MV-4-11 (cell line): ENCODE results near the gene MVK.

Experiments used
- DNase-seq: peaks from one replicate; lab custom pipeline; 2025; lab: John Stamatoyannopoulos, UW

MVK gene

DNA sequence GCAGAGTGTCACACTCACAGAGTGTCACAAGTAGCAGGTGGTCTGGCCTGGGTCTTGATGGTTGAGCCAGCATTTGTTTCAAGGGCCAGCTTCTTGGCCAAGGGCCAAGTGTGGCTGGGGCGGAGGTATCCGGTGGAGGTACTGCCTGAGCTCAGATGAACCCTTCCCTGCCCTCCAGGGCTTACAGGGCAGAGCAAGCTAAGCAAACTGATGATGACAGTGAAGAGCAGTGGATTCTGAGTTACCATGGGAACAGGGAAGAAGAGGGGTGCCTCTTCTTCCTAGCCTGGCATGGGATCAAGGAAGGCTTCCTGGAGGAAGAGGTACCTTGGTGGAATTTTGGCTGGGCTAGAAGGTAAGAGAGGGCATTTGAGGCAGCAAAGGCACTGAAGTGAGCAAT is 35.7 kb downstream of the MVK start:
- DNase-seq: no peak

DNA sequence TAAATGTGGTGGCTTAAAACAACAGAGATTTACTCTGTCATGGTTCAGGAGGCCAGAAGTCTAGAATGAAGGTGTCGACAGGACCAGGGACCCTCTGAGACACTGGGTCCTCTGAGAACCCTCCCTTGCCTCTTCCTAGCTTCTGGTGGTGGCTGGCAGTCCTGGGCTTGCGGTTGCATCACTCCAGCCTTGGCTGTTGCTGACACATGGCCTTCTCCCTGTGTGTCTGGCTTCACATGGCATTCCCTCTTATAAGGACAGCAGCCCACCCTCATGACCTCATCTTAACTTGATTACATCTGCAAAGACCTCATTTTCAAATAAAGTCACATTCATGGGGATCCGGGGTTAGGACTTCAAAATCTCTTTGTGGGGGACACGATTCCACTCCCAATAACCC is 36.9 kb downstream of the MVK start:
- no peak for DNase-seq

DNA sequence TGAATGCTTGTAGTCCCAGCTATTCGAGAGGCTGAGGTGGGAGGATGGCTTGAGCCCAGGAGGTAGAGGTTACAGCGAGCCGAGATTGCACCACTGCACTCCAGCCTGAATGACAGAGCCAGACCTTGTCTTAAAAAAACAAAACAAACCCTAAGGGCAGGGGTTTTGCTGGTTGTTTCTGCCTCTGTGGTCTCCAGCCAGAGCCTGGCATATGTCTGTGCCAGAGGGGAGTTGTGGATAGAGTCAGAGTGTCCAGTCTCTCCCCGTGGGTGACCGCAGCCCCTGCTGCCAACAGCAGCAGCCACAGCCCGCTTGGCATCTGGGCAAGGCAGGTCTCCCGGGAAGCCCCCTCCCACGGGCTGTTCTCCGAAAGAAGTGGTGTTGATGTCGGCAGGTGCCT is 37.6 kb downstream of the MVK start:
- DNase-seq: no peak

DNA sequence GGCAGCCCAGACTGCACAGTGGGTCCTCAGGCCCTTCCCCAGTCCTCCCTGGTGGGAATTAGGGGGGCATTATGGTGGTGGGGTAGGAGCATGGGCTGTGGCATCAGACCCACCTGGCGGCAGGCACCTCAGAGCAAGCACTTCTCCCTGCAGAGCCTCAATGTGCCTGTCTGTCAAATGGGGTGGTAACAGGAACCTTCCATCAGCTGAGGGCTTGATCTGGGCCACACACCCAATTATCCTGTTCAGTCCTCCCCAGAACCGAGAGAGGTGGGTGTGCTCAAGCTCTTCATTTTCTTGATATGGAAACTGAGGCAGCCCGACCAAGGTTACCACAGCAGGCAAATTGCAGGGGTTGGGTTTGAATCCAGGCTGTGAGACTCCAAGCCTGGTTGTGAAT is 38.4 kb downstream of the MVK start:
- DNase-seq: no peak

DNA sequence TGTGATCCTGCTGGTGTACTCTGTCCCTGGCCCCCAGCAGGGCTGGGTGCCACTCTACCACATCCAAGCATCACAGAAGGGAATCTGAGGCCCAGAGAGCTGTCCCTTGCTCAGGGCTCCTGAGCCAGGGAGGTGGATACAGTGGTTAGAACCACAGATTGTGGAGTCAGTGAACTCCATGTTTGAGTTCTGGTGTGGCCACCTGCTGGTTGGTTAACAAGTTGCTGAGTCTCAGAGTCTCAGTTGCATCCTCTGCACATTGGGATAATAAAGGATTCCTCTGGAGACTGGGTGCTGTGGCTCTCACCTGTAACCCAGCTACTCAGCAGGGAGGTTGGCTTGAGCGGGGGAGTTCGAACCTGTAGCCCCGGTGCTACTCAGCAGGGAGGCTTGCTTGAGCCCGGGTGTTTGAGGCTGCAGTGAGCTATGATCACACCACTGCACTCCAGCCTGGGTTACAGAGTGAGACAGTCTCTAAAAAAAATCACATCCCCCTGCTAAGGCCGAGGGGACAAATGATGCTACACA is 39.4 kb downstream of the MVK start:
- no peak for DNase-seq

DNA sequence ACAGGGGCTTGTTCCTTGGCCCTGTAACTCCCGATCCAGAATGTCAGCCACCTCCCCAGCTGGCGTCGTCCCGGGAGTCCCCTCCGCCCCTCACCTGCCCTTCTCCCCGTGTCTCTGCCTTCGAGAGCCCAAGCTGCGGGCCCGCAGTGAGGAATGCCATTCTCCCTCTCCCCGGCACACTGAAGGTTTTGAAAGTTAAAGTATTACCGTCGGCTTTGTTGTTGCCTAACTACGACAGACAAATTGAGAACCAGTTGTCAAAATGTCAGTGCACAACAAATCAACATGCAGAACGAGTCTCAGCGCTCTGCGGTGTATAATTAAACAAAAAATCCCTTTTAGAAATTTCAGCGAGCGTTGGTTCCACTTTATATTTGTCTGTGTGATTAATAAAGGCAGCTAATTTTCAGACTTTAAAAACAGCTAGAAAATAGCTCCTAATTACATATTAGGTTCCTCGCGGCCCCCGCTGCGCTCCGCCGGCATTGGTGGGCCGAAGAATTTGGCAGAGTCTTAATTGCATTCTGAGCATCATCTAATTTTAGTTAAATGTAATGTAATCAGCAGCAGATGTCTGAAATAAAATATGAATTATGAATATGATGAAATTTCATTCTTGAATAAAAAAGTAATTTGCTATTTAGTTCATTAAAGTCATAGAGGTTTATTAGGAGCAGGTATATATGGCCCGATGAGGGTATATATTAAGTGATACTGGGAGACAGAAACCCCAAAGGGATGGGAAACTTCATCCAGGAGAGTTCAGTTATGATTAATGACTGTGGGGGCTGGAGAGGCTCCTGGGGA is 40.3 kb downstream of the MVK start:
- no peak for DNase-seq

DNA sequence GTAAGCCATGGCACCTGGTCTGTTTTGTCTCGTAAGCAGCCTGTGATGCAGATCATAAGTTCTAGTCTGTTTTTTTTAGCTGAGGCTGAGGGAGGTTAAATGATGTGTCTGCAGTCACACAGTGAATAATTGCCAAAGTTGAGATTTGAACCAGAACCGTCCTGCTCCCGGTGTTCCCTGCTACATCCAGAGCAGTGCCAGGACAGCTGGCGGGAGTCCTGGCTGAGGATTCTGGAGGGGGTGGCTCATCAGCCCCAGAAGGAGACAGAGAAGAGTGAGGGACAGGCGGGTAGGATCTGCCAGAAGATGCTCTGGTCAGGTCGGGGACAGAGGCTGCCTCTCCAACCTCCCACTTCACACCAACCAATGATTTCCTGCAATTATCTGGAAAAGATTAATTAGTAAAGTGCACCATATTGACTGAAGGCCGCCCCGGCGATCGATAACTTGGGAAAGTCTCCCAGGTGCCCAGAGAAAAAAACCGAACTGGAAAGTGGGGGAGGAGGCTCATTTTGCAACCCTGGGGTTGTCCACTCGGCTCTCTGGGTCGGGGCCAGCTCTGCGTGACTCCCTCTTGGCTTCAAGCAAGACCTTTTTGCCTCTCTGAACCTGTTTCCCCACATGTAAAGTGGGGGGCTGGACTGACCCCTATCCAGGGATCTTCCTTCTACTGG is 42.1 kb downstream of the MVK start:
- no peak for DNase-seq

DNA sequence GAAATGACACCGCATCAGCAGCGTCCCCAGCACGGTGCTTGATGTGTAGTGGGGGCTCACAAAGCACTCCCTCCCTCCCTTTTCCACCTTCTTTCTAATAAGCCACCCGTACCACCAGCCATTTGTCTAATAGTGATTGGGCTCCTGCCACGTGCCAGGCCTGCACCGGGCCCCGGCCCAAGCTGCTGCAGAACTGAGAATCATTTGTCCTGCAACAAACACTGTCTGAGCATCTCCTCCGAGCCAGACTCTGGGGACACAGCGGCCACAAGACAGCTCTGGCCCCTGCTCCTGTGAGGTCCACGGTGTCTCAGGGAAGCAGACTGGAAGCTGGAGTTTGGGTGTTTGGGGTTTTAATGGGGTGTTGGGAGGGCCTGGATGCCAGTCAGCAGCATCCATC is 43.9 kb downstream of the MVK start:
- no peak for DNase-seq

DNA sequence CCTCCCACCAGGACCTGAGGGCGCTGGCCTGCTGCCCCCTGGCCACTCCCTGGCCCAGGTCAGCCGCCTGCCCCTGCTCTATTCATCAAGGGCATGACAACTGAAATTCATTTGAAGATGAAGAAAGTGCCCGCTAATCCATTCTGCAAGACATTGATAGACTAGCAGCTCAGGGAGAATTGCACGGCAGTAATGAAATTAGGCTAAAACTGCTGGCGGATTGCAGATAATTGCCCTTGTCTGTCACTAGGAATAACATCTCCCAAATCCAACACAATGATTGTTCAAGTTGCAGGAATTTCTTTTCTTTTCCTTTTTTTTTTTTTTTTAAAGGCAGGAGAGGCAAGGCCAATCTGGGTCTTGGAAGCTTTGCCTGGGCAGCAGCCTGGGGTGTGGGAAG is 44.5 kb downstream of the MVK start:
- DNase-seq: no peak

DNA sequence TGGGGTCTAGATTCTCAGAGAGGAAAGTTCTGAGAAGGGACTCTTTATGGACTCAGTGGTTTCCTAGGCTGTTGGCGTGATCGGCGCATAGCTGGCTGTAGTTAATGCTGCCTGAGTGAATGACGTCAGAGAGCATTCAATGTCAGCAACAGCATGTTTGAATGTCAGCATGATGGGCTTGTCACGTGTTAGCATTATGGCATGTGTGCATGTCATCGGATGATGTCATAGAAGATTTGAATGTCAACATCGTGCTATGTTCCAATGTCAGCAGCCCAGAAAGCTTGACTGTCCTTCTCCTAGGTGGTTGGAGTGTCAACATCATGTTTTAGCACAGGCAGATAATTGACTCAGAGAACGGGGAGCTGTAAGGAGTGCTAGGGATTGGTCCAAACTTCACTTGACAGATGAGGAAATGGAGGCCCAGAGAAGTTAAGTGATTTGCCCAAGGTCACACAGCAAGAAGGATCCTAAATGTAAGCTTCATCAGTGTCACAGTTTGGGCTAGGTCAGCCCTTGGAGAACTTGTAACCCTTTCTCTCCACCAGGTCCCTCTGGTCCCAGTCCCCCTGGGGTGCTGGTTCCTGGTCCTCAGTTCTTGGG is 45.5 kb downstream of the MVK start:
- DNase-seq: no peak

DNA sequence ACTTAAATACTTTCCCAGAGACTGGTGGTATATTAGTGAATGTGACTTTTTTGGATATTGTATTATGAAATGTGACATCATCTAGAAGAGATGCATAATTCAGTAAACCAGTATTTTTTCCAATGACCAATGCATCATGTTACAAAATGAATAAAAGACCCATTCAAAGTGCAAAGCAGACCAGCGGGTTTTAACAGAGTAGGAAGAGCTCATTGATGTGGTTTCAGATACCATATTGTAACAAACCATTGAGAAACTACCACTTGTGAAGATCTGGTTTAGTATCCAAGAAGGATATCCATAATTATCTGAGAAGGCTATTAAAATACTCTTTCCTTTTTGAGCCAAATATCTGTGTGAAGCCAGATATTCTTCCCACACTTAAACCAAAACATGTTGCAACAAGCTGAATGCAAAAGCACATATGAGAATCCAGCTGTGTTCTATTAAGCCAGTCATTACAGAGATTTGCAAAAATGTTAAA is 47.7 kb downstream of the MVK start:
- no peak for DNase-seq

DNA sequence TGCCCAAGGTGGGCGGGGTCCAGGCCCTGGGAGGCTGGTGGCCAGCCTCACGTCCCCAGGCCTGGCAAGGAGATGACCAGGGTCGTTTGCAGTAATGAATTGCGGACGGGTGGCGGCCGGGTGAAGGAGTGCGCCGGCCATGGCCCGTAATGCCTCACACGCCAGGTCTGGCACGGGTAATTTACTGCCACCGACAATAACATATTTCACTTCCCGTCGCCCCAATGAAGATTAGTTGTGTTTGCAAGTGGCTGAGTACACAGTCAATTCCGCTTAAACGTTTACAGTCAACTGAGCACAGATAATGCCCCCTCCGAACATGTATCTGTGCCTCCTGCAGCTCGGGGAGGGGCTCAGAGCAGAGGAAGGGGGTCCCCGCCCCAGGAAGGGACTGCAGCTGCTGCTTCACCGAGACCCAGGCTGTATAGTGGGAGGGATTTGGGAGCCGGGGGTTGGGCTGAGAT is 48.3 kb downstream of the MVK start:
- DNase-seq: peak; percentile 19

DNA sequence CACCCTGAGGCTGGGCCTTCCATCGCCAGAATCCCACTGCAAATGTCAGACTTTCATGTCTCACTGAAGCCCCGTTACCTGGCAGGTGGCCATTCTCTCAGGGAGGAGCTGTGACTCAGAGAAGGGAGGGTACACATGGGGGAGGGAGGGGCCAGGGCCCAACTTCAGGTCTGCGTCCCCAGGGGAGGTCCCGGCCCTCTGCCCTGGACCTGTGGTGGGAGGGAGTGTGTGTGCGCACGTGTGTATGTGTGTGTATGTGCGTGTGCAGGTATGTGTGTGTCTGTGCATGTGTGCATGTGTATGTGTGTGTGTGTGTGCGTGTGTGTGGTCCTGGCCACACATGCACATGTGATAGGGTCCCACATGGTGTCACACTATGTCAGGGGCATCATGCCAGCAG is 50.9 kb downstream of the MVK start:
- no peak for DNase-seq

DNA sequence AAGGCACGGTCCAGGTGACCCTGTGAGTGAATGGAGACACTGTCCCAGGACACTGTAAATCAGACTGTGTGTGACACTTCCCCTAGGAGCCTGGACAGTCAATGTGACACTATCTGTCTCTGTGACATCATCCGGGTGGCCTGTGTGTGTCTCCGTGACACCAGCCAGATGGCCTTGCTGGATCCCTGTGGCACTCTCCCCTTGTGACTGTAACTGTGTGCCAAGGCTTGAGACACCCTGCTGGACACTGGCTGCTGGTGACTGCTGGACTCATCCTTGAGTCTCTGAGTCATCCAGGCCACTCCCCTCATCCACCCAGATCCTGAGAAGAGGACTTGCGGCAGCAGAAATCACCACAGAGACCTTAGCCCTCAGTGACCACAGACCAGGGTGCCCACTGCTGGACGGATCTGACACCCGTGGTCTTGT is 51.6 kb downstream of the MVK start:
- no peak for DNase-seq

DNA sequence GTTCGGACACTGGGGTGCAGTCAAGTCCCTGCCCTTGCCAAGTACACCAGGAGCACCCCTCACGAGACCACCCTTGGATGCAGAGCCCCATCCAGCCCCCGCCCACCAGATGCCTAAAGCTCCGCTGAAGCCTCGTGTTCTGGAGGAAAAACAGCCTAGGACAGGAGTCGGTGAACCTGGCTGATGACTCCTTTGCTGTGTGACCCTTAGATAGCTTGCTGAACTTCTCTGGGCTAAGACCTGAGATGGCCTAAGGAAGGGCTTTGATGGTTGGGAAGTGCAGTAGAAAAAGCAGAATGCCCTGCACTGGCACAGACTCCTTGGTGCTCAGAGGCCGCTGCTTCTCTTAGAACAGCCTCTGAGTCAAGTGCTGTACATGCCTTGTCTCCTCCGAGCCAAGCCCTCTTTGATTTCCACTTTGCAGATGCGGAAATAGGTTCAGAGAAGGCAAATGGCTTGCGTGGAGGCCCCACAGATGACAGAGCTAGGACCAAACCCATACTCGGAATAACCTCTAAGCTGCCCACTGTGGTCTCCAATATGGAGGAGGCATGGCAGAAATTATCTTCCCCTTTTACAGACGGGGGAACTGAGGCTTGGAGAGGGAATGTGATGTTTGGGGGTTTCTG is 52.3 kb downstream of the MVK start:
- no peak for DNase-seq

DNA sequence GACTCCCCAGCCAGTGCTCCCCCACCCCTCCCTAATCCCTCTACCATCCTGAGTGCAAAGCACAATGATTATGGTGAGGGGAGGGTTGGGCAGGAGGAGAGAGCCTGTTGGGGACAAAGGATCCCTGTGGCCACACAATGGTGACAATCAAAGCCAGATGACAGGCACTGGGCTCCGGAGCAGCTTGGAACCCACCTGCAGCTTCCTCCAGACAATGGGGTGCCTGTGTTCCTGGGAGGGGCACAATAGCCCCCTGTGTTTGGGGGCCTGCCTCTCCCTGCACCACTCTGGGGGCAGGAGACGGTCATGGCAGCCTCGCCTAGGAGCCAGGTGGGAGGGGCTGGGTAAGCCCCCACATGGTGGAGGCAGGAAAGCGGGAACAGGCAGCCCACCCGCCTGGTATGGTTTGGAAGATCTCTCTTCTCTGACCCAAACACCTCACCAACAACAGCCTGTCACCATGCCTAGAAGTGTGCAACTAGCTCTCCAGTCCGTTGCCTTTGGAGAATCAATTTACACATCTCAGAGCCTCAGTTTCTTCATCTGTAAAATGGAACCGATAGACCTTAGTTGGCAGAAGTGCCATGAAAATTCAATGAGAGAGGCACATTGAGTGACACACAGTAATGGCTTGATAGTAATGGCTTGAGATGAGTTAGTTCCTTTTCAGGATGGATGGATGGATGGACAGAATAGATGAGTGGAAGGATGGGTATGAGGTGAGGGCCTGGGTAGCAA is 53.0 kb downstream of the MVK start:
- no peak for DNase-seq

DNA sequence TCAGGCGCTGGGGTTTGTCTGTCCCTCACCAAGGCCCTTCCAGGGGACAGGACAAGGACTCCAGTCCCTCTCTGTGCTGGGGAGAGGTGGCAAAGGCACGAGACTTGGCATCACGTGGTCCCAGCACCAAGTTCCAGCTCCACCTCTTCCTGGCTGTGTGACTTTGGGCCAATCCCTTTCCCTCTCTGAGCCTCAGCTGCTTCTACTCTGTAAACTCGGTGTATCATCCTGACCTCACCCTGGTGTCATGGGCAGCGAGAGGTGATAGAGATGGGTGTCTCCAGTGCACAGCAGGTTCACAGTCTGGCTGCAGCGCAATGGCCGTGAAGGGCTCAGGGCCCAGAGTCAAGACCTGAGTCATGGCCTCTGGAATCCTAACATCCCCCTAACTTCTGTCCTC is 54.0 kb downstream of the MVK start:
- no peak for DNase-seq

DNA sequence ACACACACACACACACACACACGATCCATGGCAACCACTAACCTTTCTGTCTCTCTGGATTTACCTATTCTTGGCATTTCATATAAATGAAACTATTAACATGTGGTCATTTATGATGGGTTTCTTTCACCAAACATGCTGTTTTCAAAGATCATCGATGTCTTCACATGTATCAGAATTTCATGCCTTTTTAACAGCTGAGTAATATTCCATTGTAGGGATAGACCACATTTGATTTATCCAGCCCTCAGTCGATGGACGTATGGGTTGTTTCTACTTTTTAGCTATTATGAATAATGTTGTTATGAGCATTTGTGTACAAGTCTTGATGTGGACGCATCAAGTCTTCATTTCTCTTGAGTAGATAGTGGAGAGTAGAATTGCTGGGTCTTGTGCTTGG is 56.5 kb downstream of the MVK start:
- DNase-seq: no peak

DNA sequence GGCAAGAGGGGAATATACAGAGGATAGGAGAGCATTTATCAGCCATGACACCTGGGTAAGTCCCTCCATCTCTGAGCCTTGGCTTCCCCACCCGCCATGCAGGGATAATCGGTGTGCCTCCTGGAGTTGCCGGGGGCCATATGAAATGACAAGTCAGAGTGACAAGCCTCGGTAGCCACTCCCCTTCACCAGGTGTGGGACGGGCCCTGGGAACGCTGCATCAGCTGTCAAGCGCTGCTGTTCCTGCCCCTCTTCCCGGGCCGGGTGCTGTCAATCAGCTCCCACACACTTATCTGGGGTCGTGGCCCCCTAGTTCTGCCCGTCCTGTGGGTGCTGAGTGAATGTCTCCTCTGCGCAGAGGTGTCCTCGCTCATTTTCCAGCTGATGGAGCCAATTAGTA is 57.2 kb downstream of the MVK start:
- no peak for DNase-seq

DNA sequence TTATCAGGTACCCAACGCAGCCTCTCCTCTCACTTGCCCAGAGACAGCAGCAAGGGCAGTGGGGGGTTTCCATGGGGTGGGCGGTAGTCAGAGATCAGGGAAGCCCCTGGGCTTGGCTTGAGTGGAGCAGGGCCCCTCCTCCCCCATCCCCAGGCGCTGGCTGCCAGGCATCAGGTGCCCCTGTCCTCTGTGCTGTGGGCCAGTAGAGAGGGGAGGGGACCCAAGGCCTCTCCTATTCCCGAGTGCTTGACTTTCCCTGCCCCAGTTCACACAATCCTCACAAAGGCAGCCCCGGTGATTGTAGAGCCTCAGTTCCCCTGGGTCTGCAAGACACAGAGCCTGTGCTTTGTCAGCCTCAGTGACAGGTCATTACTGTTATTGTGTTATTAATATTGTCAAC is 57.7 kb downstream of the MVK start:
- no peak for DNase-seq

DNA sequence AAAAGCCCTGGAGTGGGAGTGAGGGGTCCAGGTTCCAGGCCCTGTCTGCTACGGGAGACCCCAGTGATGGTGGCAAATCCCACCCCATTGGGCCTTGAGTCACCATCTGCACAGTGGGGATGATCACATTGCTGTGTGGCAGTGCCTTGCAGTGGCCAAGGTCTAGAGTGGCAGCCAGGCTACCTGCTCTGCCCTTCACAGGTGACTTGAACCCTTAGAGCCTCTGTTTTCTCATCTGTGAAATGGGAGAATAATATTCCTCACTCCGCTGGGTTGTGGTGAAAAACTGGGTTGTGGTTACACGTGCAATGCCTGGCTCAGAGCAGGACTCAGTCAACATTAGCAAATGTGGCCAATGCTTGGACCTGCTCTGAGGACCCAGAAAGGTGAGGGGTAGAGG is 58.2 kb downstream of the MVK start:
- no peak for DNase-seq

DNA sequence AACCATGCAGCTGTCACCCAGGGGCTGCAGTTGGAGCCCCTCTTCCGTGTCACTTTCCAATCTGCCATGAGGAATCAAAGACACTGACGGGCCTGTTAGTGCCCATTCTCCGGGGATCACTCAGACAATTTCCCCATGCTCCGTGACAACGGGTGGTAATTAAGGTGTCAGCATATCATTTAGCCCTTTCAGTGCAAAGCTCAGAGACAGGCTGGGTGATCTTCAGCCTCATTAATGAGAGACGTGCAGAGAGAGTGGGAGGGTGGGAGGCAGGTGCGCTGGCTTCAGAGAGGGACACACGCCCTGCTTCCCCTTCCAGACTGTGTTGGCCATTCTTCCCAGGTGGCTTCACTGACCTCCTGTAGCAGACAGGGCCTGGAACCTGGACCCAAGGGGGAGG is 58.7 kb downstream of the MVK start:
- DNase-seq: no peak
